D721Med (cell line): ENCODE results near the gene VANGL2.

Experiments used
- DNase-seq: peaks from one replicate; pipeline ENCODE4 v3.0.0; 2011; ENCODE audit warnings: low spot score; ENCODE audit not compliant: insufficient read length
- FAIRE-seq: peaks from 2 replicates; lab custom pipeline; 2011; peaks lifted over from hg19 to GRCh38; lab: Jason Lieb, UNC
- CTCF ChIP-seq: IDR thresholded peaks from 2 replicates; pipeline ENCODE4 v1.5.1; 2012; ENCODE audit warnings: mild to moderate bottlenecking, control low read depth; ENCODE audit not compliant: insufficient read depth; ENCODE audit errors: missing control alignments

Gene VANGL2

GRCh38 chr1:160400223-160400645 is at the start of gene VANGL2:
Gene VANGL2, plus strand, starts transcription at chr1:160400564. Its CDS starts 15,274 bp downstream, at chr1:160415838.
- FAIRE-seq (no peak), DNase-seq (peak; percentile 94)
- no peak for TF ChIP-seq CTCF

GRCh38 chr1:160351629-160352028 is 48.7 kb upstream of the VANGL2 start:
- DNase-seq (no peak), FAIRE-seq (no peak)
- no peak for TF ChIP-seq CTCF

GRCh38 chr1:160352555-160352954 is 47.8 kb upstream of the VANGL2 start:
- DNase-seq (no peak), FAIRE-seq (no peak)
- no peak for TF ChIP-seq CTCF

GRCh38 chr1:160353223-160353622 is 47.1 kb upstream of the VANGL2 start:
- no peak for DNase-seq
- no peak for FAIRE-seq
- TF ChIP-seq CTCF, result no peak

GRCh38 chr1:160354388-160354985 is 45.9 kb upstream of the VANGL2 start:
- FAIRE-seq, result peak; percentile 81
- DNase-seq, result peak; percentile 44
- TF ChIP-seq CTCF, result peak; percentile 79

- no peak for TF ChIP-seq CTCF
- FAIRE-seq (no peak), DNase-seq (no peak)
Measured at GRCh38 chr1:160357286-160358002, 42.9 kb upstream of the VANGL2 start.

DNA sequence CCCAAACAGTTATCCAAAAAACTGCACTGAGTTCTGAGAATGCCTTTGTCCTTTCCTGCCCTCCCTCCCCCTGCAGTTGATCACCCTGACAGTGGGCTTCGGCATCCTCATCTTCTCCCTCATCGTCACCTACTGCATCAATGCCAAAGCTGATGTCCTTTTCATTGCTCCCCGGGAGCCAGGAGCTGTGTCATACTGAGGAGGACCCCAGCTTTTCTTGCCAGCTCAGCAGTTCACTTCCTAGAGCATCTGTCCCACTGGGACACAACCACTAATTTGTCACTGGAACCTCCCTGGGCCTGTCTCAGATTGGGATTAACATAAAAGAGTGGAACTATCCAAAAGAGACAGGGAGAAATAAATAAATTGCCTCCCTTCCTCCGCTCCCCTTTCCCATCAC is 42.3 kb upstream of the VANGL2 start:
- FAIRE-seq (no peak), DNase-seq (no peak)
- TF ChIP-seq CTCF, result no peak
